Subcutaneous adipose tissue (tissue), 4 donors: ENCODE measurements around the gene C3orf33. TPM values are rescaled to one million over a fixed set of nuclear protein-coding genes. Genes with fewer than 3 reads are reported as not detected.

Experiments used
- CTCF ChIP-seq: fragments of 450-650 bp; IDR thresholded peaks from one replicate; pipeline ENCODE4 v1.5.1; 2016; ENCODE audit warnings: low read depth, mild to moderate bottlenecking, control low read depth, antibody characterized with exemption, moderate library complexity
- total RNA-seq, 4 donors: library from RNA; depleted of rRNA; stranded (reverse); fragments of >200 nt; gene quantifications; one replicate each; pipeline ENCODE4 v1.1.0, GENCODE V29; 2016

C3orf33 gene
- total RNA-seq, 4 donors from 2014 or later = 2.6 to 3.4 (median 2.9) TPM; not detected in 1

GRCh38 chr3:155748611-155749365 is 57.3 kb downstream of the C3orf33 start:
- no peak for TF ChIP-seq CTCF

- TF ChIP-seq CTCF = no peak
Measured at GRCh38 chr3:155747946-155748290, 58.2 kb downstream of the C3orf33 start.

- no peak for TF ChIP-seq CTCF
Measured at GRCh38 chr3:155747286-155747945, 58.7 kb downstream of the C3orf33 start.

- TF ChIP-seq CTCF = no peak
Measured at GRCh38 chr3:155746703-155747102, 59.4 kb downstream of the C3orf33 start.

- no peak for TF ChIP-seq CTCF
Measured at GRCh38 chr3:155745795-155746550, 60.1 kb downstream of the C3orf33 start.

GRCh38 chr3:155744626-155745324 is 61.3 kb downstream of the C3orf33 start, which contains the start of gene PLCH1:
Gene PLCH1, minus strand, starts transcription at chr3:155745071. Its CDS starts 40,847 bp downstream, at chr3:155704224.
- TF ChIP-seq CTCF = no peak
